HEK293 (cell line): Measurements from ENCODE around the gene DCX.

Source experiments
- CTCF ChIA-PET: fragments of 350-600 bp; formaldehyde crosslinking; extraction: SDS; loops from one replicate; lab custom pipeline; 2021; ENCODE audit warnings: antibody characterized with exemption; lab: Yijun Ruan, JAX
- POLR2A ChIA-PET: fragments of 300-600 bp; formaldehyde crosslinking; extraction: SDS; loops from one replicate; lab custom pipeline; 2020; ENCODE audit warnings: antibody characterized with exemption, inconsistent platforms; lab: Yijun Ruan, JAX
- H3K27ac ChIP-seq: fragments of 200-500 bp; sonication (Bioruptor generic); 2 replicates; pipeline ENCODE4 v1.5.1; 2014; ENCODE audit warnings: low read depth, low read length, control low read depth, inconsistent platforms; ENCODE audit errors: extremely low read depth
- H3K36me3 ChIP-seq, 2 experiments: fragments of 200-500 bp in 1 of 2; sonication (Bioruptor generic) in 1 of 2; 1 replicate in 1 of 2; 2 replicates in 1 of 2; pipeline ENCODE4 v1.5.1; 2014 to 2017; ENCODE audit warnings: inconsistent platforms in 2 of 2, low read length in 2 of 2; ENCODE audit not compliant: control insufficient read depth in 2 of 2, insufficient read depth in 1 of 2
- H3K4me1 ChIP-seq: fragments of 200-500 bp; sonication (Bioruptor generic); 2 replicates; pipeline ENCODE4 v1.5.1; 2014; ENCODE audit warnings: mild to moderate bottlenecking, low read length, inconsistent platforms; ENCODE audit not compliant: control insufficient read depth, insufficient read depth
- H3K4me3 ChIP-seq: 2 replicates; pipeline ENCODE4 v1.5.1; 2011; ENCODE audit warnings: low read depth, mild to moderate bottlenecking, control low read depth, low read length, moderate library complexity
- H3K9me3 ChIP-seq: fragments of 200-500 bp; sonication (Bioruptor generic); 2 replicates; pipeline ENCODE4 v1.5.1; 2014; ENCODE audit warnings: low read depth, low read length, inconsistent platforms; ENCODE audit not compliant: control insufficient read depth, insufficient read depth
- ATF2 ChIP-seq: fragments of 450-650 bp; formaldehyde crosslinking; IDR thresholded peaks from 2 replicates; pipeline ENCODE4 v1.5.1; 2016; ENCODE audit warnings: missing biosample characterization, missing genetic modification characterization, low read depth
- KLF1 ChIP-seq: fragments of 450-650 bp; formaldehyde crosslinking; IDR thresholded peaks from 2 replicates; pipeline ENCODE4 v1.5.1; 2016; ENCODE audit warnings: missing biosample characterization, missing genetic modification characterization
- KLF16 ChIP-seq: fragments of 450-650 bp; formaldehyde crosslinking; IDR thresholded peaks from 2 replicates; pipeline ENCODE4 v1.5.1; 2017; ENCODE audit warnings: missing biosample characterization, missing genetic modification characterization
- KLF7 ChIP-seq: fragments of 450-650 bp; formaldehyde crosslinking; IDR thresholded peaks from 2 replicates; pipeline ENCODE4 v1.5.1; 2016; ENCODE audit warnings: missing biosample characterization, missing genetic modification characterization, borderline replicate concordance
- SP7 ChIP-seq: fragments of 450-650 bp; formaldehyde crosslinking; IDR thresholded peaks from 2 replicates; pipeline ENCODE4 v1.5.1; 2016; ENCODE audit warnings: missing biosample characterization, missing genetic modification characterization
- TCF7L2 ChIP-seq: IDR thresholded peaks from 2 replicates; pipeline ENCODE4 v1.6.1; 2011; ENCODE audit warnings: low read depth, mild to moderate bottlenecking, inconsistent platforms, low read length, moderate library complexity, borderline replicate concordance
- ZBTB11 ChIP-seq: fragments of 450-650 bp; formaldehyde crosslinking; conservative IDR thresholded peaks from 2 replicates; pipeline ENCODE4 v1.5.1; 2016; ENCODE audit warnings: low read depth, missing biosample characterization, missing genetic modification characterization
- ZBTB20 ChIP-seq: fragments of 450-650 bp; formaldehyde crosslinking; IDR thresholded peaks from 2 replicates; pipeline ENCODE4 v1.5.1; 2016; ENCODE audit warnings: missing biosample characterization, missing genetic modification characterization
- ZNF114 ChIP-seq: fragments of 450-650 bp; formaldehyde crosslinking; IDR thresholded peaks from 2 replicates; pipeline ENCODE4 v1.5.0; 2017; ENCODE audit warnings: missing biosample characterization, missing genetic modification characterization
- ZNF121 ChIP-seq: fragments of 450-650 bp; formaldehyde crosslinking; IDR thresholded peaks from 2 replicates; pipeline ENCODE4 v1.5.1; 2016; ENCODE audit warnings: missing biosample characterization, missing genetic modification characterization
- ZNF157 ChIP-seq: fragments of 450-650 bp; formaldehyde crosslinking; IDR thresholded peaks from 2 replicates; pipeline ENCODE4 v1.5.1; 2016; ENCODE audit warnings: missing biosample characterization, missing genetic modification characterization
- ZNF202 ChIP-seq: fragments of 450-650 bp; formaldehyde crosslinking; IDR thresholded peaks from 2 replicates; pipeline ENCODE4 v1.5.1; 2016; ENCODE audit warnings: missing biosample characterization, missing genetic modification characterization, borderline replicate concordance
- ZNF214 ChIP-seq: fragments of 450-650 bp; formaldehyde crosslinking; IDR thresholded peaks from 2 replicates; pipeline ENCODE4 v1.5.1; 2017; ENCODE audit warnings: missing biosample characterization, mild to moderate bottlenecking, missing genetic modification characterization, borderline replicate concordance
- ZNF223 ChIP-seq: fragments of 450-650 bp; formaldehyde crosslinking; IDR thresholded peaks from 2 replicates; pipeline ENCODE4 v1.5.1; 2016; ENCODE audit warnings: missing biosample characterization, missing genetic modification characterization
- ZNF280D ChIP-seq: fragments of 450-650 bp; formaldehyde crosslinking; IDR thresholded peaks from 2 replicates; pipeline ENCODE4 v1.5.1; 2016; ENCODE audit warnings: missing biosample characterization, missing genetic modification characterization
- ZNF311 ChIP-seq: fragments of 450-650 bp; formaldehyde crosslinking; IDR thresholded peaks from 2 replicates; pipeline ENCODE4 v1.5.1; 2017; ENCODE audit warnings: missing biosample characterization, missing genetic modification characterization, borderline replicate concordance
- ZNF37A ChIP-seq: fragments of 450-650 bp; IDR thresholded peaks from 2 replicates; pipeline ENCODE4 v1.5.1; 2018; ENCODE audit warnings: missing biosample characterization, missing genetic modification characterization
- ZNF423 ChIP-seq: fragments of 450-650 bp; formaldehyde crosslinking; IDR thresholded peaks from 2 replicates; pipeline ENCODE4 v1.5.1; 2016; ENCODE audit warnings: missing biosample characterization, missing genetic modification characterization
- ZNF449 ChIP-seq: fragments of 450-650 bp; formaldehyde crosslinking; IDR thresholded peaks from 2 replicates; pipeline ENCODE4 v1.5.1; 2017; ENCODE audit warnings: missing biosample characterization, mild to moderate bottlenecking, missing genetic modification characterization, moderate library complexity
- ZNF544 ChIP-seq: fragments of 450-650 bp; formaldehyde crosslinking; IDR thresholded peaks from 2 replicates; pipeline ENCODE4 v1.5.0; 2017; ENCODE audit warnings: missing biosample characterization, missing genetic modification characterization
- ZNF621 ChIP-seq: fragments of 450-650 bp; formaldehyde crosslinking; IDR thresholded peaks from 2 replicates; pipeline ENCODE4 v1.5.1; 2017; ENCODE audit warnings: missing biosample characterization, missing genetic modification characterization
- ZNF626 ChIP-seq: fragments of 450-650 bp; sonication (Bioruptor Pico); formaldehyde crosslinking; IDR thresholded peaks from 2 replicates; pipeline ENCODE4 v1.5.1; 2018; ENCODE audit warnings: missing biosample characterization, missing genetic modification characterization, inconsistent platforms
- ZNF677 ChIP-seq: fragments of 450-650 bp; IDR thresholded peaks from 2 replicates; pipeline ENCODE4 v1.5.0; 2018; ENCODE audit warnings: missing biosample characterization, mild to moderate bottlenecking, missing genetic modification characterization, moderate library complexity
- ZNF768 ChIP-seq: fragments of 450-650 bp; formaldehyde crosslinking; IDR thresholded peaks from 2 replicates; pipeline ENCODE4 v1.5.1; 2018; ENCODE audit warnings: missing biosample characterization, mild to moderate bottlenecking, missing genetic modification characterization
- ZNF830 ChIP-seq: fragments of 450-650 bp; IDR thresholded peaks from 2 replicates; pipeline ENCODE4 v1.5.0; 2018; ENCODE audit warnings: missing biosample characterization, missing genetic modification characterization, low read depth, mild to moderate bottlenecking, moderate library complexity
- ZSCAN30 ChIP-seq: fragments of 450-650 bp; IDR thresholded peaks from 2 replicates; pipeline ENCODE4 v1.5.1; 2018; ENCODE audit warnings: missing biosample characterization, mild to moderate bottlenecking, missing genetic modification characterization, moderate library complexity

Gene DCX

GRCh38 chrX:111264385-111264784, 147.6 kb downstream of the DCX start:
- no peak overlapping the region for H3K4me3 ChIP-seq
- TF ChIP-seq ZNF830 (no peak), KLF16 (no peak), ZNF280D (tag by site-specific recombination) (no peak), ZBTB11 (tag by site-specific recombination) (no peak), ZNF157 (tag by site-specific recombination) (no peak), ZNF449 (tag by site-specific recombination) (no peak), ZNF223 (tag by site-specific recombination) (no peak), ZNF626 (tag by site-specific recombination) (no peak), ZNF677 (tag by site-specific recombination) (no peak), ZNF423 (tag by site-specific recombination) (no peak), KLF1 (no peak), ZNF121 (tag by site-specific recombination) (no peak), ZNF114 (tag by site-specific recombination) (no peak), ZBTB20 (tag by site-specific recombination) (no peak), ZNF311 (tag by site-specific recombination) (no peak), KLF7 (tag by site-specific recombination) (no peak), ZNF621 (tag by site-specific recombination) (no peak)
- H3K36me3 ChIP-seq = no peaks in the 10 kb centered on the region
- H3K27ac ChIP-seq = no peak overlapping the region
- ChIA-PET CTCF (interaction anchor here (0.7 to 0.9 kb wide), 2 partner anchors 81 to 180 kb away, joined by 3 to 4 read pairs; no protein-coding TSS in a partner anchor), POLR2A (no interaction called here)
- no peaks in the 10 kb centered on the region for H3K9me3 ChIP-seq
- no peaks in the 10 kb centered on the region for H3K4me1 ChIP-seq

- Histone ChIP-seq H3K9me3 (no peaks in the 10 kb centered on the region), H3K27ac (no peak overlapping the region), H3K36me3 (no peaks in the 10 kb centered on the region), H3K4me3 (no peak overlapping the region), H3K4me1 (no peaks in the 10 kb centered on the region)
- CTCF ChIA-PET = interaction anchor here (0.7 kb wide), 1 partner anchor 244 kb away, joined by 3 read pairs; no protein-coding TSS in a partner anchor
- POLR2A ChIA-PET = no interaction called here
- no peak for TF ChIP-seq ZNF37A
- no peak for TF ChIP-seq ZNF830
- no peak for TF ChIP-seq TCF7L2
- TF ChIP-seq ZSCAN30 (tag by site-specific recombination) = no peak
- no peak for TF ChIP-seq ZNF768 (tag by site-specific recombination)
- TF ChIP-seq ZNF202 (tag by site-specific recombination) = no peak
- no peak for TF ChIP-seq ATF2 (tag by site-specific recombination)
- TF ChIP-seq SP7 (tag by site-specific recombination) = no peak
- no peak for TF ChIP-seq ZNF214 (tag by site-specific recombination)
- TF ChIP-seq ZNF544 (tag by site-specific recombination) = no peak
Observed at GRCh38 chrX:111262086-111262485, 149.9 kb downstream of the DCX start.
